CD4-positive, alpha-beta T cell treated with Interleukin-4 for 4 hours (primary cell): ENCODE results near the gene TRIM7.
A peak's percentile ranks its signal among the peaks of the same experiment; 100 is the strongest.
"Not testable (repeated sequence)": the region's sequence is repeated elsewhere in the genome, so short reads cannot be mapped to it uniquely, and the experiment has no call there.

ENCODE experiments used
- DNase-seq: peaks from one replicate; pipeline ENCODE4 v3.0.0-alpha.2; 2020

Gene TRIM7

GRCh38 chr5:181232593-181232992 is 27.6 kb upstream of the TRIM7 start:
- no peak for DNase-seq

DNA sequence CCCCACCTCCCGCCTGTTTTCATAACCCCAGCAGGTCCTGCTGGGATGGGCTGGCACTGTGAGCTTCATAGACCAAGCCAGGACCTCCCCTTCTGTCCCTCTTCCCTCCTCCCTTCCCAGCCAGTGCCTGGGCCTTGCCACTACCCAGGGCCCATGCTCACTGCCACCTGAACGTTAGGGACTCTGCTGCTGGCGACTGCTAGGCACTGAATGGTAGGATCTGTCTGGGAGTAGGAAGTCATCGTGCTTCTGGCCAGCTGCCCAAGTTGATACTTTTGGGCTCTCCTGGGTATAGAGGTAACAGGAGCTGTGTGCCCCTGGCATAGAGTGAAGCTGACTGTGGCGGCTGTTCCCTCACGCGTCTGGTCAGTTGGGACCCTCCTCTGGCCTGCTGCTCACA is 26.4 kb upstream of the TRIM7 start:
- no peak for DNase-seq

GRCh38 chr5:181230551-181230950 is 25.6 kb upstream of the TRIM7 start:
- no peak for DNase-seq

- no peak for DNase-seq
These were observed 25.0 kb upstream of the TRIM7 start for GRCh38 chr5:181229996-181230395.

- DNase-seq: peak; percentile 44
These were observed 19.6 kb upstream of the TRIM7 start for GRCh38 chr5:181224390-181225229.

DNA sequence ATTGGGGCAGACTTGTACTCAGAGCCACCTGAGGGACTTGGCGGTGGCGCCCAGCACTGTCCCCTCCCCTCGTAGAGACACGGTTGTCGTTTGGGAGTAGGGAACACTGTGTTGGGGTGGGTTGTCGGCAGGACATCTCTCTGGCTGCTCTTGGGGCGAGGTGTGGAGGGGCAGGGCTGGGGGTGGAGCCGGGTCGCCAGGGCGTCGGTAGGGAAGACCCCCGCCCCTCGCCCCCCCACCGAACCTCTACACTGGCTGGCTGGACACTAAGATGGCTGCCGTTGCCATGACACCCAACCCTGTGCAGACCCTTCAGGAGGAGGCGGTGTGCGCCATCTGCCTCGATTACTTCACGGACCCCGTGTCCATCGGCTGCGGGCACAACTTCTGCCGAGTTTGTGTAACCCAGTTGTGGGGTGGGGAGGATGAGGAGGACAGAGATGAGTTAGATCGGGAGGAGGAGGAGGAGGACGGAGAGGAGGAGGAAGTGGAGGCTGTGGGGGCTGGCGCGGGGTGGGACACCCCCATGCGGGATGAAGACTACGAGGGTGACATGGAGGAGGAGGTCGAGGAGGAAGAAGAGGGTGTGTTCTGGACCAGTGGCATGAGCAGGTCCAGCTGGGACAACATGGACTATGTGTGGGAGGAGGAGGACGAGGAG is 18.9 kb upstream of the TRIM7 start:
- no peak for DNase-seq

DNA sequence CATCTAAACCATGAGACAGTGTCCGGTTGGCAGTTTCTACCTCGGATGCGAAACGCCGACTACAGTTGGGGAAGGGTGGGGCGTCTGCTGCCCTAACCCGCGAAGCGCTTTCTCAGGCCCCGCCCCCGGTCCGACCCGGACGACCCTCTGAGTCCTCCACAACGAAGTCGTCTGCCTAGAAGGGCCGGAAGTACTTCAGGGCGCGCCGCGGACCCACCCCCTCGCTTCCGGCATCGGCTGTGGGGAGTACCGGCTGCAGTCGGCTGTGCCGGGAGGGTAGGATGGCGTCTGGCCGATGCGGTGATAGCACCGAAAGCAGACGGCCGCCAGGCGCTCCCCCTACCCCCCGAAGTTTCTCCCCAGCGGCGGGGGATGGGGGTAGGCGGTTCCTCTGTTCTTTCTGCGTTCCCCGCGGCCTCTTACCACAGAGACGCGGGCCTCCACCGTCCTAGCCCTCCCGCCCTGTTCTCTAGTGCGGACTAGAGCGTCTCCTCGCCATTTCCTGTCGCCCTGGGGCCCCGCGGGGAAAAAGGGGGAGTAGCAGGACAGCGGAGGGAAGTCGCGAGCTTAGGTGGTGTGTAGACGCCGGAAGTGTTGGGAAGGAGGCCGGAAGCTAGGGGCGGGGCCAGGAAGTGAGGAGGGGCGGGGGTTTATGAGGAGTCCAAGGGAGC is 18.2 kb upstream of the TRIM7 start, which contains the start of gene TRIM41:
Gene TRIM41, plus strand, starts transcription at position 224 of the 671 bp plus-strand sequence. CDS start 719 bp downstream, outside the sequence.
- DNase-seq: peak; percentile 99

GRCh38 chr5:181222630-181223057 is 17.6 kb upstream of the TRIM7 start:
- no peak for DNase-seq

GRCh38 chr5:181221792-181222629 is 17.0 kb upstream of the TRIM7 start:
- peak; percentile 93 for DNase-seq

- peak; percentile 71 for DNase-seq
These were observed 16.3 kb upstream of the TRIM7 start for GRCh38 chr5:181221105-181221791.

DNA sequence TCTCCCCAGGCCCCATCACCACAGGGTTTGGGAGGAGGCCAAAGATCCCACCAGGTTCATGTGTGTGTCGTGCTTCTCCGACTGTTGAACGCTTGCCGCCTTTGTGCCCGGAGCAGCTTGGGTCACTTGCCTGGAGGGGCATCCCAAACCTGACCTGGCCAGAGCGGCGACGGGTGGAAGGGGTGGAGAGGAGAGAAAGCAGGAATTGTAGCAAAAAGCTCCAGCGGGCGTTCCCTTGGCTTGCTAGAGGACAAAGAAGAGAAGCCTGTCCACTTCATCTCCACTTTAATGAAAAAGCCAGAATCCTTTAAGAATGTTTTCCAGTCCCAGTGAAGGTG is 15.2 kb upstream of the TRIM7 start:
- no peak for DNase-seq

DNA sequence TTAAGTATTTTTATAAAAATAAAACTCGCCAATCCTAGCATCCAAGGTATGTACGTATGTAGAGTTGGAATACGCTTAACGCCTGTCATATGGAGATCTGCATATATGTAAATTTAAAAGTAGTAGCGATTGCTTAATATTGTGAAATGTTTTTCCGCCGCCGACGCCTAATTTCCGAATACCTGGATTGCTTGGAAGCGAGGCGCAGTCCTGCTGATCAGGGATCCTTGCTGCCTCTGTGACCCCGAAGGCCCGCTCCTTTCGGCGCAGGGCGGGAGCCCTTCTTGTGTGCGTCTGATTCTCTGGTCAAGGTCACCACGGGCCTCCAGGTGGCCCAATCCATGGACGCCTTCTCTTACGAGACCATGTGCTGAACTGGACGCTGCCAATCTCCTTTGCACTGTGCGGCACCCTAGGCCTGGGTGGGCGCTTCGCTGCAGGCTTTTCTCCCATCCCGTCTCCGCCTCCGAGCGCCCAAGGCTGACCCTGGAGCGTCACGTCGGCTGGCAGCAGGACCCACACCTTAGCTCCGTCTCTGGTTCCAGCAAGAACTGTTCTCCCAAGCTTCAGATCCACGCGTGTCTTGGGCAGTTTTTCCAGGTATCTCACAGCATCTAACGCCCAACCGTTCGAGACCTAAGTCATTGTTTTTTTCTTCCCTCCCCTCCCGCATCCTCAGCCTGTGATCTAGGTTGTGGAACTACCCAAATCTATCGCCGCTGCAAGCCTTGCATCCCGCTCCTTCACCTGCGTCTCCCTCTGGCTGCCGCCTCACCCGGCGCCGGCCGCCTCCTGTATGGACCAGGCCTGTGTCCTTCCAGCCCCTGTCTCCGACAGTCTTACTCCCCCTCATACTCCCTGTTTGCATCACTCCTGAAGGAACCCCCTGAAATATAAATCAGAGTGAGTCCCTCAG is 14.5 kb upstream of the TRIM7 start:
- no peak for DNase-seq

GRCh38 chr5:181218795-181219124 is 13.8 kb upstream of the TRIM7 start:
- no peak for DNase-seq

DNA sequence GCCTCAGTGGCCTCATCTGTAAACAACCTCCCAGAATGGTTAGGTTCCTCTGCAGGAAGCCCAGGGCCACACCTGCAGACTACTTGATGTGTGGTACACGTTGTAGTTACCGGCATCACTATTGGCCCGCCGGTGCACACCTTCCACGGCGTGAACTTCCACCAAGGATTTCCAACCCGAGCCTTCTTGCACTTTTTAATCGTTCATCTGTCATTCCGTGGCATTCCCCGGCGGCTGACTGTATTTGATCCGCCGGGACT is 12.7 kb upstream of the TRIM7 start:
- no peak for DNase-seq

DNA sequence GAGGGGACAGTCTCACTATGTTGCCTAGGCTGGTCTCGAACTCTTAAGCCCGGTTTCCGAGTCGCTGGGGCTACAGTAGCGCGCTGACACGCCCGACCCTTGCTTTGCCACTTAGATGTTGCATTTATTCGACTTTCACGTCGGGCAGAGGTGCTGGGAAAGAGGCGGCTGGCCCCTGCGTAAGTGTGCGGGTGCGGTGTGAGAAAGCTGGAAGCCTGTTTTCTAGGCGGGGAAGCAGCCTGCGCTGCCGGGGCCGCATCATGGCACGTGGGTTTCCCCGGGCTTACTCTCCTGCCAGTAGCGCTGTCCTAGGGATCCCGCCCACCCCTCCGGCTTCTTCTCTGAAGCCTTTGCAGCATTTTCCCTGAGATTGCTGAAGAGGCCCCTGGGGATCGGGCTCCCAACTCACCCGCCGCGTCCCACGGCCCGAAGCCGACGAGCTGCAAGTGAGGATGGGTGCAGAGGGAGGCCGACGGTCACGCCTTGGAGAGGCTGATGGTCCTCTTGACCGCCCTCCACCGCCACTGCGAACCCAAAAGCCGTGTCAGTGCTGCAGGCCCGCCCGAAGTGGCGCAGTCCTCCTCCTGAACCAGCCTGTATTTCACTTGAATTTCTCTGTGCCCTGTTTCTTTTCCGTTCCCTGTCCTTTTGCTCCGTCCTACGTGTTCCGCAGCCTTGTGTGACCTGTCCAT is 12.3 kb upstream of the TRIM7 start:
- DNase-seq: peak; percentile 57

GRCh38 chr5:181215997-181216989 is 11.3 kb upstream of the TRIM7 start:
- DNase-seq: peak; percentile 24

DNA sequence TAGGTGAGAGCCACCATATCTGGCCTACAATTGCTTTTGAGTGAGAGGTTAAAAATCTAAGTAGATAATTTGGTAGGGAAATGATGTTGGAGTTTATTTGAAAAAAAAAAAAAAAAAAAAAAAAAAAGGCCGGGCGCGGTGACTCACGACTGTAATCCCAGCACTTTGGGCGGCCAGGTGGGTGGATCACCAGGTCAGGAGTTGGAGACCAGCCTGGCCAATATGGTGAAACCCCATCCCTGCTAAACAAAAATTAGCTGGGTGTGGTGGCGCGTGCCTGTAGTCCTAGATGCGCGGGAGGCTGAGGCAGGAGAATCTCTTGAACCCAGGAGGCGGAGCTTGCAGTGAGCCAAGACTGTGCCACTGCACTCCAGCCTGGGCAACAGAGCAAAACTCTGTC is 9.3 kb upstream of the TRIM7 start:
- DNase-seq: not testable (repeated sequence)

DNA sequence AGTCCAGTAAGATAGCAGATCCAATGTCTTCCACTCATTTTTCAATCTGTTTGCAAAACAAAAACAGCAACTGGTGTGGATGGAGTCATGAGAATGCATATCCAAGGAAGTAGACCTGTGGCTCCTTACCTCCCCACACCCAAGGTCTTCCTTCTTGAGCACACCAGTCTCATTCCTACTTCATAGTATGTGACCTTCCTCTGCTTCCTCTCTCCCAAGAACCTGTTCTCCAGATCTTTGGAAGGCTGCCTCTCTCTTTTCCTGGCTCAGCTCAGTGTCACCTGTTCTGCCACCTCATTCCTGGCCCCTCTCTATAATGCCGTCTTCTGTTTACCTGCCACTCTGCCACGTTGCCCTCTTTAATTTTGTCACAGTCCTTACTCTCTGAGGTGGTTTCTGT is 7.9 kb upstream of the TRIM7 start:
- no peak for DNase-seq

GRCh38 chr5:181212080-181212479 is 7.1 kb upstream of the TRIM7 start:
- no peak for DNase-seq

DNA sequence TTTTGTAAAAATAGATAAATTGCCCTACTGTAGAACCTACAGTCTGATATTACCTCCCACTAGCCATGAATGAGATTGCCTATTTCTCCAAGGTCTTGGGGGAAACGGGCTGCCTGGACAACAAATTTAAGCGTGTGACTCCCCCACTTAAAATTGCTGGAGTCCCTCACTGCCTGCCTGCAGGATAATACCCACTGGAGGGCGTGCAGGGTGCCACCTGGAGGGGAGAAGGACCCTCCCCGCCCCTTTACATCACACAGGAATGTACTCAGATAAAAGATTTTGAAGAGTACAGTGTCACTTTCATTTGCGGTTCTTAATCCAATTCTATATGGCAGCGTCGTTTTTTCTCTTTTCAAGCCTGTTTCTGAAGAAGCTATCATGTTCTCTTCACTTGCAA is 6.2 kb upstream of the TRIM7 start:
- DNase-seq: no peak
